PC-3 (cell line): ENCODE results near the gene PDLIM5. TPM values are rescaled to one million over a fixed set of nuclear protein-coding genes. Genes with fewer than 3 reads are reported as not detected.

Source experiments
- ATAC-seq: fragments of 200-7000 bp; cut with Tn5 transposase; 2 replicates; pipeline ENCODE4 v1.9.1; 2020; ENCODE audit warnings: mild to moderate bottlenecking, moderate library complexity
- BruUV-seq: library from RNA; stranded (reverse); fragments of 400-500 nt; replicated peaks from 2 replicates; lab custom pipeline; 2021; lab: Mats Ljungman, UMichigan
- CTCF ChIA-PET: fragments of 300-600 bp; sonication (Branson Sonifier 250); formaldehyde crosslinking; loops from one replicate; lab custom pipeline; 2022; ENCODE audit warnings: antibody characterized with exemption; lab: Charles Lee
- POLR2A ChIA-PET: fragments of 300-600 bp; sonication (Branson Sonifier 250); formaldehyde crosslinking; loops from one replicate; lab custom pipeline; 2022; ENCODE audit warnings: antibody characterized with exemption; ENCODE audit not compliant: unreplicated experiment; lab: Charles Lee
- DNase-seq: peaks from one replicate; pipeline ENCODE4 v3.0.0-alpha.2; 2015
- H2AFZ ChIP-seq: fragments of 300-600 bp; sonication (generic); 2 replicates; pipeline ENCODE4 v1.6.0; 2016; ENCODE audit warnings: antibody characterized with exemption, low read length
- H3F3A ChIP-seq: fragments of 300-600 bp; sonication (generic); one replicate; pipeline ENCODE4 v1.6.0; 2017; ENCODE audit warnings: antibody characterized with exemption, low read length, control low read depth, mild to moderate bottlenecking; ENCODE audit not compliant: unreplicated experiment
- H3K27ac ChIP-seq: fragments of 300-600 bp; sonication (generic); 2 replicates; pipeline ENCODE4 v1.5.1; 2016; ENCODE audit warnings: mild to moderate bottlenecking, low read length
- H3K27me3 ChIP-seq: fragments of 300-600 bp; sonication (generic); 2 replicates; pipeline ENCODE4 v1.6.1; 2016; ENCODE audit warnings: low read length, mixed read lengths
- H3K36me3 ChIP-seq: fragments of 300-600 bp; sonication (generic); 2 replicates; pipeline ENCODE4 v1.6.1; 2016; ENCODE audit warnings: low read depth, mixed run types, low read length, mixed read lengths
- H3K4me1 ChIP-seq: fragments of 300-600 bp; sonication (generic); 2 replicates; pipeline ENCODE4 v1.5.1; 2016; ENCODE audit warnings: low read length; ENCODE audit not compliant: insufficient read depth
- H3K4me2 ChIP-seq: fragments of 300-600 bp; sonication (generic); 2 replicates; pipeline ENCODE4 v1.6.0; 2016; ENCODE audit warnings: low read length
- H3K4me3 ChIP-seq: fragments of 300-600 bp; sonication (generic); 2 replicates; pipeline ENCODE4 v1.5.1; 2016; ENCODE audit warnings: mild to moderate bottlenecking, low read length, mixed read lengths
- H3K79me2 ChIP-seq: fragments of 300-600 bp; sonication (generic); 2 replicates; pipeline ENCODE4 v1.6.1; 2017; ENCODE audit warnings: low read length, mixed read lengths
- H3K9ac ChIP-seq: fragments of 300-600 bp; sonication (generic); 2 replicates; pipeline ENCODE4 v1.6.0; 2016; ENCODE audit warnings: mild to moderate bottlenecking, low read length
- H3K9me2 ChIP-seq: fragments of 300-600 bp; sonication (generic); replicated peaks from 2 replicates; pipeline ENCODE4 v1.6.1; 2016; ENCODE audit warnings: mixed run types, low read length, mixed read lengths
- H3K9me3 ChIP-seq: fragments of 300-600 bp; sonication (generic); 2 replicates; pipeline ENCODE4 v1.6.1; 2016; ENCODE audit warnings: low read length, mixed read lengths
- H4K20me1 ChIP-seq: fragments of 300-600 bp; sonication (generic); 2 replicates; pipeline ENCODE4 v1.6.1; 2016; ENCODE audit warnings: low read length, mixed read lengths
- CTCF ChIP-seq: fragments of 300-600 bp; sonication (generic); conservative IDR thresholded peaks from 2 replicates; pipeline ENCODE4 v1.5.1; 2017; ENCODE audit warnings: antibody characterized with exemption, low read depth, mild to moderate bottlenecking, low read length
- EZH2 ChIP-seq: fragments of 300-600 bp; sonication (generic); IDR thresholded peaks from one replicate; pipeline ENCODE4 v1.6.1; 2017; ENCODE audit warnings: antibody characterized with exemption, mild to moderate bottlenecking, low read length; ENCODE audit not compliant: unreplicated experiment
- EZH2phosphoT487 ChIP-seq: fragments of 300-600 bp; sonication (generic); IDR thresholded peaks from 2 replicates; pipeline ENCODE4 v1.6.1; 2018; ENCODE audit warnings: mild to moderate bottlenecking, antibody characterized with exemption, low read length, borderline replicate concordance
- intact Hi-C: fragments of 100-400 bp; cut with micrococcal nuclease; formaldehyde crosslinking; loops from 2 replicates; pipeline ENCODE4 v1.9.0; 2023
- total RNA-seq: library from RNA; depleted of rRNA; stranded (reverse); fragments of >200 nt; gene quantifications from 2 replicates; pipeline ENCODE4 v1.2.3, GENCODE V29; 2014

The PDLIM5 gene
- total RNA-seq, 1 experiment from 2014 or later: 57.8 TPM

GRCh38 chr4:94448815-94449375 is 2.8 kb upstream of the PDLIM5 start:
- CTCF ChIA-PET: no interaction called here
- POLR2A ChIA-PET: interaction anchor here (0.5 kb wide), 1 partner anchor 139 kb away, joined by 3 read pairs; no protein-coding TSS in a partner anchor
- ATAC-seq: no peak

GRCh38 chr4:94451051-94451694 is 569 bp upstream of the PDLIM5 start:
- H3K4me1 ChIP-seq: peaks cover 40% of the 10 kb centered on the region
- TF ChIP-seq CTCF: no peak
- H3K36me3 ChIP-seq: peaks cover 5% of the 10 kb centered on the region
- intact Hi-C loops: loop anchor here (5.0 kb wide), 3 partner anchors 36 to 306 kb away; partner anchors contain the start of gene BMPR1B
- ChIA-PET CTCF (no interaction called here), POLR2A (interaction anchor here (0.5 to 0.6 kb wide), 5 partner anchors 13 to 1224 kb away, joined by 3 to 7 read pairs (median 3); no protein-coding TSS in a partner anchor)
- no peaks in the 10 kb centered on the region for H3K9me3 ChIP-seq
- peak overlapping the region; percentile 30; the same call in 1 of the 2 replicates for H3K9ac ChIP-seq
- H4K20me1 ChIP-seq: peaks cover 18% of the 10 kb centered on the region
- H3K79me2 ChIP-seq: peaks cover 44% of the 10 kb centered on the region
- DNase-seq: no peak
- peak overlapping the region; percentile 93 for H3K4me2 ChIP-seq
- peak overlapping the region; percentile 88 for H2AFZ ChIP-seq
- peaks cover 4% of the 10 kb centered on the region for H3F3A ChIP-seq
- H3K27ac ChIP-seq: no peak overlapping the region
- no peak for ATAC-seq
- no peaks in the 10 kb centered on the region for H3K27me3 ChIP-seq
- H3K4me3 ChIP-seq: peak overlapping the region; percentile 93
- H3K9me2 ChIP-seq: no peaks in the 10 kb centered on the region
- BruUV-seq: TSS peak; percentile 13

More at GRCh38 chr4:94448815-94449375, 2.8 kb upstream of the PDLIM5 start:
- H3K27me3 ChIP-seq: no peaks in the 10 kb centered on the region
- no peak overlapping the region for H3K27ac ChIP-seq
- H3K9ac ChIP-seq: no peak overlapping the region
- H2AFZ ChIP-seq: no peak overlapping the region
- intact Hi-C loops: no loop called here
- H3K36me3 ChIP-seq: no peaks in the 10 kb centered on the region
- H3K79me2 ChIP-seq: peaks cover 21% of the 10 kb centered on the region
- BruUV-seq: no TSS peak
- H3K9me3 ChIP-seq: no peaks in the 10 kb centered on the region
- H3F3A ChIP-seq: no peaks in the 10 kb centered on the region
- H3K9me2 ChIP-seq: no peaks in the 10 kb centered on the region
- H4K20me1 ChIP-seq: peaks cover 6% of the 10 kb centered on the region
- peaks cover 27% of the 10 kb centered on the region for H3K4me1 ChIP-seq
- no peak overlapping the region for H3K4me3 ChIP-seq
- no peak for DNase-seq
- H3K4me2 ChIP-seq: no peak overlapping the region
- TF ChIP-seq EZH2phosphoT487 (no peak), CTCF (no peak), EZH2 (no peak)
